Ovary (tissue), 3 donors: Measurements from ENCODE around the gene MX1.

ENCODE experiments used
- POLR2A ChIP-seq: fragments of 450-650 bp; IDR thresholded peaks from one replicate; pipeline ENCODE4 v1.6.1; 2017; ENCODE audit warnings: antibody characterized with exemption, mild to moderate bottlenecking, moderate library complexity
- TF ChIP-seq, protein P1 (sequence below), 3 donors: fragments of 450-650 bp in 2 of 3; fragments of 200-600 bp in 1 of 3; IDR thresholded peaks; one replicate each; pipeline versions ENCODE4 v1.5.1 to v1.8.0; 2016 to 2022; ENCODE audit warnings: antibody characterized with exemption in 3 of 3, mild to moderate bottlenecking in 1 of 3
- donor health status: DM: no; HTN: no; CAD: no.

- TF ChIP-seq, protein P1, sequence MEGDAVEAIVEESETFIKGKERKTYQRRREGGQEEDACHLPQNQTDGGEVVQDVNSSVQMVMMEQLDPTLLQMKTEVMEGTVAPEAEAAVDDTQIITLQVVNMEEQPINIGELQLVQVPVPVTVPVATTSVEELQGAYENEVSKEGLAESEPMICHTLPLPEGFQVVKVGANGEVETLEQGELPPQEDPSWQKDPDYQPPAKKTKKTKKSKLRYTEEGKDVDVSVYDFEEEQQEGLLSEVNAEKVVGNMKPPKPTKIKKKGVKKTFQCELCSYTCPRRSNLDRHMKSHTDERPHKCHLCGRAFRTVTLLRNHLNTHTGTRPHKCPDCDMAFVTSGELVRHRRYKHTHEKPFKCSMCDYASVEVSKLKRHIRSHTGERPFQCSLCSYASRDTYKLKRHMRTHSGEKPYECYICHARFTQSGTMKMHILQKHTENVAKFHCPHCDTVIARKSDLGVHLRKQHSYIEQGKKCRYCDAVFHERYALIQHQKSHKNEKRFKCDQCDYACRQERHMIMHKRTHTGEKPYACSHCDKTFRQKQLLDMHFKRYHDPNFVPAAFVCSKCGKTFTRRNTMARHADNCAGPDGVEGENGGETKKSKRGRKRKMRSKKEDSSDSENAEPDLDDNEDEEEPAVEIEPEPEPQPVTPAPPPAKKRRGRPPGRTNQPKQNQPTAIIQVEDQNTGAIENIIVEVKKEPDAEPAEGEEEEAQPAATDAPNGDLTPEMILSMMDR (IDR thresholded peaks at IDR 0.05), result no peak
- TF ChIP-seq POLR2A, result no peak
Measured at GRCh38 chr21:41475714-41476420, 49.8 kb downstream of the MX1 start.
